Heart right ventricle (tissue), 16 donors: ENCODE data around the gene NCKAP5. TPM values are rescaled to one million over a fixed set of nuclear protein-coding genes. Genes with fewer than 3 reads are reported as not detected.

Experiments used
- ATAC-seq, 8 donors: fragments of 200-7000 bp; cut with Tn5 transposase; one replicate each; pipeline ENCODE4 v1.9.1; 2020; ENCODE audit warnings: mild to moderate bottlenecking in 8 of 8, moderate library complexity in 8 of 8, moderate number of reproducible peaks in 1 of 8
- DNase-seq, 2 donors: peaks; one replicate each; pipeline ENCODE4 v3.0.0-alpha.2; 2020
- H3K27ac ChIP-seq, 10 donors: fragments of 200-600 bp; sonication (generic) in 2 of 10; one replicate each; pipeline versions ENCODE4 v1.5.0 to v1.8.0; 2020 to 2022; ENCODE audit warnings: mild to moderate bottlenecking in 3 of 10
- H3K27me3 ChIP-seq, 7 donors: fragments of 200-600 bp; one replicate each; pipeline ENCODE4 v1.8.0; 2021 to 2022; ENCODE audit warnings: mild to moderate bottlenecking in 2 of 7
- H3K36me3 ChIP-seq, 9 donors: fragments of 200-600 bp; sonication (generic) in 1 of 9; one replicate each; pipeline versions ENCODE4 v1.5.0 to v1.8.0; 2020 to 2022; ENCODE audit warnings: mild to moderate bottlenecking in 2 of 9
- H3K4me1 ChIP-seq, 9 donors: fragments of 200-600 bp; sonication (generic) in 1 of 9; one replicate each; pipeline versions ENCODE4 v1.5.0 to v1.8.0; 2020 to 2022; ENCODE audit warnings: mild to moderate bottlenecking in 4 of 9
- H3K4me3 ChIP-seq, 10 donors: fragments of 200-600 bp; sonication (generic) in 2 of 10; one replicate each; pipeline versions ENCODE4 v1.5.0 to v1.8.0; 2020 to 2022; ENCODE audit warnings: mild to moderate bottlenecking in 7 of 10, moderate library complexity in 2 of 10
- H3K9me3 ChIP-seq, 11 donors: fragments of 200-600 bp in 10 of 11; sonication (generic) in 2 of 11; one replicate each; pipeline versions ENCODE4 v1.5.0 to v1.8.0; 2013 to 2022; ENCODE audit warnings: mild to moderate bottlenecking in 2 of 11, control low read depth in 1 of 11, moderate library complexity in 1 of 11
- CTCF ChIP-seq, 9 donors: fragments of 200-600 bp; sonication (generic) in 2 of 9; IDR thresholded peaks; one replicate each; pipeline versions ENCODE4 v1.5.0 to v1.8.0; 2021 to 2022; ENCODE audit warnings: antibody characterized with exemption in 9 of 9, mild to moderate bottlenecking in 5 of 9, moderate library complexity in 1 of 9
- WGBS, 2 donors: extraction: QIAGEN DNeasy Blood & Tissue Kit; methylation state at CpG; one replicate each; pipeline ENCODE4 v1.1.7; 2013; ENCODE audit warnings: inconsistent platforms in 1 of 2; 5-methylcytosine and 5-hydroxymethylcytosine counted together
- intact Hi-C, 10 donors: fragments of 100-400 bp; cut with DNase I; formaldehyde crosslinking; loops; one replicate each; pipeline versions ENCODE4 v1.11.1 to v1.14.2; 2022
- polyA plus RNA-seq, 2 donors: library from polyadenylated mRNA; stranded (reverse); fragments of 200-250 nt; gene quantifications; one replicate each; pipeline ENCODE4 v1.2.3, GENCODE V29; 2013
- total RNA-seq, 10 donors: library from RNA; stranded (reverse); fragmentation: NEBNext Ultra II Directional in 3 of 10; extraction: Animal tissue kit (Norgen Biotek cat#: 25700) in 3 of 10; gene quantifications; one replicate each; pipeline versions ENCODE4 v1.2.1 to v1.2.4, GENCODE V29; 2021 to 2023
- donor health status: Arrhythmogenic right ventricular cardiomyopathy.
- donor health status: ischemic (EF 13 %, LVEDD 7.1; RV severe dilation, severe dysfunction).
- donor health status: healthy with polysubstance abuse.
- donor health status: DM: no; HTN: yes; CAD: no.
- donor health status: DM: no; HTN: no; CAD: no.
- donor health status: ischemic (EF 25% LVEDD 6.9; RV normal size, moderate dysfunction).
- donor health status: ischemic (EF 25% LVEDD 5.7; RV mildly dilated, moderate dysfunction).
- donor health status: healthy.
- donor health status: DM: yes; HTN: yes; CAD: no.
- donor health status: Ischemic cardiomyopathy.
- donor health status: ischemic (EF 35%, LVEDD 5.7; RV mildly dilated, moderate dysfunction).
- donor health status: nonischemic (EF 11% LVEDD 7.7; RV severe dilation, severe dysfunction).
- donor health status: DM: yes; HTN: yes; CAD: no.
- donor health status: PGD.
- donor health status: ischemic (EF 29% LVEDD 5.4; RV normal size, mild dysfunction).
- donor health status: nonischemic (EF 23%, LVEDD 6.1; RV moderate dilation, normal function).

NCKAP5 gene
- total and polyA plus RNA-seq, 12 donors = 0.57 to 11.7 (median 6.2) TPM

- Histone ChIP-seq H3K36me3 (no peaks in the 10 kb centered on the region), H3K27me3 (no peaks in the 10 kb centered on the region), H3K27ac (no peak overlapping the region), H3K9me3 (no peaks in the 10 kb centered on the region), H3K4me3 (no peak overlapping the region), H3K4me1 (peaks cover 0 to 22% (median 0%) of the 10 kb centered on the region in 9 donors)
- intact Hi-C loops = loop anchor here in 2 of 10 donors (10.0 kb wide), 2 partner anchors 142 to 352 kb away; partner anchors contain the start of gene NCKAP5 (in 1 of the 2)
- WGBS, 2 donors = 41 to 48% methylated on average over 5 of the region's 5 CpGs
- ATAC-seq (no peak), DNase-seq (no peak)
- TF ChIP-seq CTCF (IDR thresholded peaks at IDR 0.05) = no peak
Observed at GRCh38 chr2:133422931-133423351, 145.3 kb downstream of the NCKAP5 start.

- TF ChIP-seq CTCF (IDR thresholded peaks at IDR 0.05) = peak in 3 of 9 donors; percentile 27 to 35 (median 28)
- intact Hi-C loops = loop anchor here in 2 of 10 donors (10.0 kb wide), 2 partner anchors 143 to 353 kb away; partner anchors contain the start of gene NCKAP5 (in 1 of the 2)
- DNase-seq = peak; percentile 14 to 35
- Histone ChIP-seq H3K4me1 (peaks cover 0 to 26% (median 3%) of the 10 kb centered on the region in 9 donors), H3K9me3 (no peaks in the 10 kb centered on the region), H3K27me3 (no peaks in the 10 kb centered on the region), H3K4me3 (no peak overlapping the region), H3K27ac (peak overlapping the region in 3 of 10 donors; percentile 7 to 32 (median 16)), H3K36me3 (no peaks in the 10 kb centered on the region)
- ATAC-seq = peak; percentile 72 to 97 (median 90)
- WGBS, 2 donors = 36 to 42% methylated on average over 4 of the region's 4 CpGs
Observed at GRCh38 chr2:133421516-133422324, 146.5 kb downstream of the NCKAP5 start.

- H3K9me3 ChIP-seq = no peaks in the 10 kb centered on the region
- ATAC-seq (no peak), DNase-seq (no peak)
- 81 to 84% methylated on average over 6 of the region's 6 CpGs for WGBS, 2 donors
- peak overlapping the region in 2 of 10 donors; percentile 16 to 32 for H3K27ac ChIP-seq
- no peaks in the 10 kb centered on the region for H3K36me3 ChIP-seq
- peaks cover 0 to 35% (median 11%) of the 10 kb centered on the region in 9 donors for H3K4me1 ChIP-seq
- no peaks in the 10 kb centered on the region for H3K27me3 ChIP-seq
- intact Hi-C loops = loop anchor here in 2 of 10 donors (10.0 kb wide), 2 partner anchors 144 to 354 kb away; partner anchors contain the start of gene NCKAP5 (in 1 of the 2)
- H3K4me3 ChIP-seq = no peak overlapping the region
- TF ChIP-seq CTCF (IDR thresholded peaks at IDR 0.05) = no peak
Observed at GRCh38 chr2:133420788-133421187, 147.5 kb downstream of the NCKAP5 start.

- peaks cover 0 to 48% (median 19%) of the 10 kb centered on the region in 9 donors for H3K4me1 ChIP-seq
- DNase-seq (no peak), ATAC-seq (no peak)
- H3K27me3 ChIP-seq = no peaks in the 10 kb centered on the region
- no peak for TF ChIP-seq CTCF (IDR thresholded peaks at IDR 0.05)
- H3K9me3 ChIP-seq = no peaks in the 10 kb centered on the region
- 78 to 82% methylated on average over 4 of the region's 4 CpGs for WGBS, 2 donors
- intact Hi-C loops = loop anchor here in 1 of 10 donors (10.0 kb wide), 1 partner anchor 134 kb away; no protein-coding TSS in a partner anchor
- H3K36me3 ChIP-seq = no peaks in the 10 kb centered on the region
- H3K27ac ChIP-seq = no peak overlapping the region
- no peak overlapping the region for H3K4me3 ChIP-seq
Observed at GRCh38 chr2:133418671-133419070, 149.6 kb downstream of the NCKAP5 start.
